ENCODE results near the gene CDCA8. TPM values are rescaled to one million over a fixed set of nuclear protein-coding genes. Genes with fewer than 3 reads are reported as not detected.

Gene CDCA8
- total and polyA plus RNA-seq, 2 of the 8 experiments (the other 6 are each of a cell fraction or from before 2014, with no cell fraction given) = 43.9 to 46.2 TPM

DNA sequence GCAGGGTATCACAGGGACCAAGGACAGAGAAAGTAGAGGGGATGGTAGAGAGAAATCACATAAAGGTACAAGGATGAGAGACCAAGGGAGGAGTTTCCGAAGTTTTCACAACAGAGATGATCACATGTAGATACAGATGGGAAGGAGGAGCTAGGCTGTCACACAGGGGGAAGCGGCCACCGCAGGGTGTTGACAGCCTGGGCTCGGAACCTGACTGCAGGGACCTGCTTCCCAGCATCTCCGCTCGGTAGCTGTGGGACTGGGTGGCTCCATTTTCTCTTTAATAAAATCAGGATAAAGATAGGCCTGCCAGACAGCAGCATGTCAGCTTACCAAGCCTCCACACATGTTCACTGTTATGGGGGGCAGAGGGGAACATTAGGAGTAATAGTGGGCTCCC is 32.3 kb downstream of the CDCA8 start:
- Histone ChIP-seq H3K36me3 (ENCODE audit: control insufficient read depth in 2 of 4, insufficient read depth in 4 of 4, low read length in 3 of 4) (no peaks in the 10 kb centered on the region), H3K9me3 (ENCODE audit: insufficient read depth in 2 of 2, low read depth in 1 of 2, low read length in 1 of 2) (no peaks in the 10 kb centered on the region), H3K9ac (replicated peaks in 1 of 4; ENCODE audit: extremely low read depth in 1 of 4, low read depth in 3 of 4, low read length in 3 of 4) (no peak overlapping the region), H4K91ac (replicated peaks; ENCODE audit: insufficient read length, low read length) (no peak overlapping the region), H4K8ac (ENCODE audit: extremely low read depth, insufficient read depth, low read length) (no peak overlapping the region), H2BK12ac (ENCODE audit: low read depth, low read length) (no peak overlapping the region), H3K27ac (ENCODE audit: low read depth, low read length) (no peak overlapping the region), H3K14ac (ENCODE audit: insufficient read length) (no peak overlapping the region), H3K56ac (replicated peaks; ENCODE audit: insufficient read length, low read depth, low read length) (no peak overlapping the region), H2BK5ac (ENCODE audit: low read depth, low read length) (no peak overlapping the region), H3K79me1 (ENCODE audit: low read depth, low read length) (no peaks in the 10 kb centered on the region), H3K4ac (replicated peaks; ENCODE audit: insufficient read length, low read depth, low read length) (no peak overlapping the region), H3K4me1 (replicated peaks in 1 of 4; ENCODE audit: control insufficient read depth in 3 of 4, insufficient read depth in 4 of 4, low read length in 3 of 4) (peaks cover 0 to 7% (median 4%) of the 10 kb centered on the region in 4 experiments; a peak in 3 of 7 replicates), H4K20me1 (replicated peaks in 1 of 2; ENCODE audit: control insufficient read depth in 1 of 2, insufficient read depth in 2 of 2, low read length in 2 of 2) (no peaks in the 10 kb centered on the region), H2BK20ac (ENCODE audit: low read length) (no peak overlapping the region), H4K5ac (ENCODE audit: insufficient read length, low read depth, low read length) (no peak overlapping the region), H3K27me3 (replicated peaks in 1 of 4; ENCODE audit: control insufficient read depth in 3 of 4, extremely low read depth in 1 of 4, insufficient read depth in 3 of 4, low read length in 3 of 4) (no peaks in the 10 kb centered on the region), H3K4me3 (ENCODE audit: extremely low read depth in 1 of 4, insufficient read depth in 2 of 4, low read depth in 3 of 4, low read length in 4 of 4) (no peak overlapping the region), H3K23me2 (ENCODE audit: low read depth, low read length) (no peaks in the 10 kb centered on the region), H3K79me2 (ENCODE audit: control insufficient read depth in 1 of 2, insufficient read depth in 2 of 2, low read length in 2 of 2) (no peaks in the 10 kb centered on the region), H2AFZ (ENCODE audit: low read length) (no peak overlapping the region), H3K18ac (ENCODE audit: extremely low read depth, low read length) (no peak overlapping the region), H2AK5ac (ENCODE audit: low read depth, low read length) (no peak overlapping the region), H3K23ac (ENCODE audit: insufficient read length) (no peak overlapping the region), H3K4me2 (ENCODE audit: insufficient read depth in 1 of 2, low read depth in 2 of 2, low read length in 2 of 2) (no peak overlapping the region), H2BK120ac (replicated peaks; ENCODE audit: low read depth, low read length) (no peak overlapping the region), H2BK15ac (ENCODE audit: low read length) (no peak overlapping the region)
- CTCF ChIA-PET (ENCODE audit: partially characterized antibody) = interaction anchor here (1.8 to 2.4 kb wide), 2 partner anchors 35 to 41 kb away, joined by 4 to 11 read pairs; partner anchors contain the start of gene EPHA10
- DNase-seq (ENCODE audit: low read depth in 1 of 2, low spot score in 2 of 2) = no peak
- WGBS, 2 experiments (ENCODE audit: extremely low coverage in 1 of 2, insufficient coverage in 1 of 2, insufficient read length in 1 of 2, insufficient replicate concordance in 2 of 2, low coverage in 1 of 2, low lambda C conversion rate in 2 of 2, missing lambda C conversion rate in 1 of 2) = 88% methylated on average over 6 of the region's 6 CpGs; no CpG with 5 or more reads in 1 of the 2 experiments
- POLR2A ChIA-PET (ENCODE audit: partially characterized antibody) = no interaction called here
- no peak for FAIRE-seq
- TF ChIP-seq CHD1 (IDR thresholded peaks at IDR 0.05; ENCODE audit: low read depth, low read length) (no peak), NRF1 (IDR thresholded peaks at IDR 0.05; ENCODE audit: low read depth, low read length) (no peak), TBP (IDR thresholded peaks at IDR 0.05; ENCODE audit: low read depth, low read length) (no peak), KDM5A (IDR thresholded peaks at IDR 0.05; ENCODE audit: low read length) (no peak), EP300 (IDR thresholded peaks at IDR 0.05; ENCODE audit: borderline replicate concordance in 1 of 2, low read depth in 2 of 2, low read length in 2 of 2) (no peak), EGR1 (IDR thresholded peaks at IDR 0.05; ENCODE audit: borderline replicate concordance, low read depth, low read length) (no peak), SRF (IDR thresholded peaks at IDR 0.05; ENCODE audit: low read depth, low read length) (no peak), CTBP2 (IDR thresholded peaks at IDR 0.05; ENCODE audit: borderline replicate concordance, insufficient read depth, insufficient read length, low read length) (no peak), SAP30 (IDR thresholded peaks at IDR 0.05; ENCODE audit: insufficient read depth, insufficient replicate concordance, low read length) (no peak)
- TF ChIP-seq, protein P1, sequence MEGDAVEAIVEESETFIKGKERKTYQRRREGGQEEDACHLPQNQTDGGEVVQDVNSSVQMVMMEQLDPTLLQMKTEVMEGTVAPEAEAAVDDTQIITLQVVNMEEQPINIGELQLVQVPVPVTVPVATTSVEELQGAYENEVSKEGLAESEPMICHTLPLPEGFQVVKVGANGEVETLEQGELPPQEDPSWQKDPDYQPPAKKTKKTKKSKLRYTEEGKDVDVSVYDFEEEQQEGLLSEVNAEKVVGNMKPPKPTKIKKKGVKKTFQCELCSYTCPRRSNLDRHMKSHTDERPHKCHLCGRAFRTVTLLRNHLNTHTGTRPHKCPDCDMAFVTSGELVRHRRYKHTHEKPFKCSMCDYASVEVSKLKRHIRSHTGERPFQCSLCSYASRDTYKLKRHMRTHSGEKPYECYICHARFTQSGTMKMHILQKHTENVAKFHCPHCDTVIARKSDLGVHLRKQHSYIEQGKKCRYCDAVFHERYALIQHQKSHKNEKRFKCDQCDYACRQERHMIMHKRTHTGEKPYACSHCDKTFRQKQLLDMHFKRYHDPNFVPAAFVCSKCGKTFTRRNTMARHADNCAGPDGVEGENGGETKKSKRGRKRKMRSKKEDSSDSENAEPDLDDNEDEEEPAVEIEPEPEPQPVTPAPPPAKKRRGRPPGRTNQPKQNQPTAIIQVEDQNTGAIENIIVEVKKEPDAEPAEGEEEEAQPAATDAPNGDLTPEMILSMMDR (IDR thresholded peaks at IDR 0.05; ENCODE audit: control extremely low read depth in 1 of 3, insufficient read depth in 1 of 3, low read depth in 1 of 3, low read length in 3 of 3) = no peak
- TF ChIP-seq, protein P2, sequence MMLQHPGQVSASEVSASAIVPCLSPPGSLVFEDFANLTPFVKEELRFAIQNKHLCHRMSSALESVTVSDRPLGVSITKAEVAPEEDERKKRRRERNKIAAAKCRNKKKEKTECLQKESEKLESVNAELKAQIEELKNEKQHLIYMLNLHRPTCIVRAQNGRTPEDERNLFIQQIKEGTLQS (IDR thresholded peaks at IDR 0.05; ENCODE audit: insufficient read depth, low read depth, low read length) = no peak

All from H1 (cell line).